Thyroid gland (tissue), 4 donors: ENCODE results near the gene LSM14B.

ENCODE experiments used
- CTCF ChIP-seq, 6 experiments: fragments of 200-600 bp in 3 of 6; fragments of 450-650 bp in 3 of 6; sonication (generic) in 3 of 6; IDR thresholded peaks; one replicate each; pipeline ENCODE4 v1.5.1; 2016 to 2019; ENCODE audit warnings: antibody characterized with exemption in 6 of 6, mild to moderate bottlenecking in 2 of 6, inconsistent platforms in 1 of 6, moderate library complexity in 1 of 6
- POLR2A ChIP-seq, 2 donors: fragments of 450-650 bp; IDR thresholded peaks; one replicate each; pipeline ENCODE4 v1.6.1; 2017; ENCODE audit warnings: antibody characterized with exemption in 2 of 2, mild to moderate bottlenecking in 2 of 2, moderate library complexity in 1 of 2

- TF ChIP-seq POLR2A (IDR thresholded peaks at IDR 0.05): no peak
- TF ChIP-seq CTCF (IDR thresholded peaks at IDR 0.05): no peak
Observed at GRCh38 chr20:62087632-62088031, 34.6 kb upstream of the LSM14B start.
